ENCODE measurements around the gene CREM. TPM values are rescaled to one million over a fixed set of nuclear protein-coding genes. Genes with fewer than 3 reads are reported as not detected.

The CREM gene
- total RNA-seq, 1 donor from 2014 or later, result 28.6 TPM

GRCh38 chr10:35231646-35232045 lies 105.0 kb downstream of the CREM start:
- H3K27me3 Mint-ChIP-seq (ENCODE audit: unreplicated experiment), result peaks cover 3% of the 10 kb centered on the region
- no peak for DNase-seq
- H3K4me3 Mint-ChIP-seq (ENCODE audit: unreplicated experiment), result no peak overlapping the region
- peaks cover 7% of the 10 kb centered on the region for H3K4me1 Mint-ChIP-seq (ENCODE audit: low read depth, unreplicated experiment)
- H3K9me3 Mint-ChIP-seq (ENCODE audit: unreplicated experiment), result no peaks in the 10 kb centered on the region
- no peaks in the 10 kb centered on the region for H3K36me3 Mint-ChIP-seq (ENCODE audit: unreplicated experiment)
- no peak for TF ChIP-seq CTCF (IDR thresholded peaks at IDR 0.05; ENCODE audit: partially characterized antibody, unreplicated experiment)
- H3K27ac Mint-ChIP-seq (ENCODE audit: unreplicated experiment), result no peak overlapping the region

- H3K36me3 Mint-ChIP-seq (ENCODE audit: unreplicated experiment), result no peaks in the 10 kb centered on the region
- H3K4me1 Mint-ChIP-seq (ENCODE audit: low read depth, unreplicated experiment), result peaks cover 9% of the 10 kb centered on the region
- no peak overlapping the region for H3K27ac Mint-ChIP-seq (ENCODE audit: unreplicated experiment)
- H3K9me3 Mint-ChIP-seq (ENCODE audit: unreplicated experiment), result no peaks in the 10 kb centered on the region
- TF ChIP-seq CTCF (IDR thresholded peaks at IDR 0.05; ENCODE audit: partially characterized antibody, unreplicated experiment), result no peak
- DNase-seq, result no peak
- no peak overlapping the region for H3K4me3 Mint-ChIP-seq (ENCODE audit: unreplicated experiment)
- H3K27me3 Mint-ChIP-seq (ENCODE audit: unreplicated experiment), result peaks cover 3% of the 10 kb centered on the region
Measured at GRCh38 chr10:35232527-35232926, 105.9 kb downstream of the CREM start.

- no peaks in the 10 kb centered on the region for H3K9me3 Mint-ChIP-seq (ENCODE audit: unreplicated experiment)
- no peak overlapping the region for H3K27ac Mint-ChIP-seq (ENCODE audit: unreplicated experiment)
- H3K27me3 Mint-ChIP-seq (ENCODE audit: unreplicated experiment), result peaks cover 3% of the 10 kb centered on the region
- no peak for DNase-seq
- no peak overlapping the region for H3K4me3 Mint-ChIP-seq (ENCODE audit: unreplicated experiment)
- H3K36me3 Mint-ChIP-seq (ENCODE audit: unreplicated experiment), result no peaks in the 10 kb centered on the region
- H3K4me1 Mint-ChIP-seq (ENCODE audit: low read depth, unreplicated experiment), result peaks cover 15% of the 10 kb centered on the region
- no peak for TF ChIP-seq CTCF (IDR thresholded peaks at IDR 0.05; ENCODE audit: partially characterized antibody, unreplicated experiment)
Measured at GRCh38 chr10:35234073-35234472, 107.4 kb downstream of the CREM start.

- H3K27ac Mint-ChIP-seq (ENCODE audit: unreplicated experiment), result no peak overlapping the region
- no peak for TF ChIP-seq CTCF (IDR thresholded peaks at IDR 0.05; ENCODE audit: partially characterized antibody, unreplicated experiment)
- no peaks in the 10 kb centered on the region for H3K27me3 Mint-ChIP-seq (ENCODE audit: unreplicated experiment)
- H3K4me3 Mint-ChIP-seq (ENCODE audit: unreplicated experiment), result no peak overlapping the region
- H3K36me3 Mint-ChIP-seq (ENCODE audit: unreplicated experiment), result no peaks in the 10 kb centered on the region
- no peak for DNase-seq
- peaks cover 1% of the 10 kb centered on the region for H3K9me3 Mint-ChIP-seq (ENCODE audit: unreplicated experiment)
- peaks cover 11% of the 10 kb centered on the region for H3K4me1 Mint-ChIP-seq (ENCODE audit: low read depth, unreplicated experiment)
Measured at GRCh38 chr10:35236739-35237138, 110.1 kb downstream of the CREM start.

- peaks cover 8% of the 10 kb centered on the region for H3K4me1 Mint-ChIP-seq (ENCODE audit: low read depth, unreplicated experiment)
- no peak for DNase-seq
- no peak overlapping the region for H3K4me3 Mint-ChIP-seq (ENCODE audit: unreplicated experiment)
- no peak for TF ChIP-seq CTCF (IDR thresholded peaks at IDR 0.05; ENCODE audit: partially characterized antibody, unreplicated experiment)
- no peaks in the 10 kb centered on the region for H3K36me3 Mint-ChIP-seq (ENCODE audit: unreplicated experiment)
- no peaks in the 10 kb centered on the region for H3K27me3 Mint-ChIP-seq (ENCODE audit: unreplicated experiment)
- peaks cover 1% of the 10 kb centered on the region for H3K9me3 Mint-ChIP-seq (ENCODE audit: unreplicated experiment)
- H3K27ac Mint-ChIP-seq (ENCODE audit: unreplicated experiment), result peak overlapping the region; percentile 4
Measured at GRCh38 chr10:35237766-35238512, 111.3 kb downstream of the CREM start.
